Esophagus muscularis mucosa (tissue), 4 donors: ENCODE measurements around the gene KIF26B.

ENCODE experiments used
- CTCF ChIP-seq, 3 experiments: fragments of 200-600 bp in 2 of 3; fragments of 450-650 bp in 1 of 3; sonication (generic) in 2 of 3; IDR thresholded peaks; one replicate each; pipeline ENCODE4 v1.5.1; 2017 to 2019; ENCODE audit warnings: antibody characterized with exemption in 3 of 3, mild to moderate bottlenecking in 2 of 3, moderate library complexity in 1 of 3
- EP300 ChIP-seq: sonication (generic); formaldehyde crosslinking; IDR thresholded peaks from one replicate; pipeline ENCODE4 v1.6.1; 2017; ENCODE audit warnings: antibody characterized with exemption
- POLR2A ChIP-seq: fragments of 450-650 bp; IDR thresholded peaks from one replicate; pipeline ENCODE4 v1.6.1; 2017; ENCODE audit warnings: antibody characterized with exemption, moderate library complexity, mild to moderate bottlenecking, low read depth
- POLR2AphosphoS5 ChIP-seq, 2 donors: sonication (generic); formaldehyde crosslinking; IDR thresholded peaks; one replicate each; pipeline ENCODE4 v1.6.1; 2017; ENCODE audit warnings: antibody characterized with exemption in 2 of 2

- TF ChIP-seq CTCF (IDR thresholded peaks at IDR 0.05): no peak
- TF ChIP-seq EP300: no peak
- TF ChIP-seq POLR2A: no peak
- TF ChIP-seq POLR2AphosphoS5 (IDR thresholded peaks at IDR 0.05): no peak
Measured at GRCh38 chr1:245546875-245547274, 392.1 kb downstream of the KIF26B start.
